Erythroblast (primary cell): Measurements from ENCODE around the gene TEDC1.

Source experiments
- GATA1 ChIP-seq: IDR thresholded peaks from 2 replicates; pipeline ENCODE4 v1.6.1; 2011; ENCODE audit warnings: low read depth, mild to moderate bottlenecking, control low read depth, low read length, moderate library complexity
- POLR2A ChIP-seq: IDR thresholded peaks from 2 replicates; pipeline ENCODE4 v1.6.1; 2011; ENCODE audit warnings: mild to moderate bottlenecking, low read length

- TF ChIP-seq POLR2A: no peak
- no peak for TF ChIP-seq GATA1
Measured at GRCh38 chr14:105455766-105456660, 35.0 kb upstream of the TEDC1 start.
